ENCODE results near the gene ZBTB34. TPM values are rescaled to one million over a fixed set of nuclear protein-coding genes. Genes with fewer than 3 reads are reported as not detected.

Gene ZBTB34
- total RNA-seq, 1 experiment from 2014 or later = 1.6 TPM

DNA sequence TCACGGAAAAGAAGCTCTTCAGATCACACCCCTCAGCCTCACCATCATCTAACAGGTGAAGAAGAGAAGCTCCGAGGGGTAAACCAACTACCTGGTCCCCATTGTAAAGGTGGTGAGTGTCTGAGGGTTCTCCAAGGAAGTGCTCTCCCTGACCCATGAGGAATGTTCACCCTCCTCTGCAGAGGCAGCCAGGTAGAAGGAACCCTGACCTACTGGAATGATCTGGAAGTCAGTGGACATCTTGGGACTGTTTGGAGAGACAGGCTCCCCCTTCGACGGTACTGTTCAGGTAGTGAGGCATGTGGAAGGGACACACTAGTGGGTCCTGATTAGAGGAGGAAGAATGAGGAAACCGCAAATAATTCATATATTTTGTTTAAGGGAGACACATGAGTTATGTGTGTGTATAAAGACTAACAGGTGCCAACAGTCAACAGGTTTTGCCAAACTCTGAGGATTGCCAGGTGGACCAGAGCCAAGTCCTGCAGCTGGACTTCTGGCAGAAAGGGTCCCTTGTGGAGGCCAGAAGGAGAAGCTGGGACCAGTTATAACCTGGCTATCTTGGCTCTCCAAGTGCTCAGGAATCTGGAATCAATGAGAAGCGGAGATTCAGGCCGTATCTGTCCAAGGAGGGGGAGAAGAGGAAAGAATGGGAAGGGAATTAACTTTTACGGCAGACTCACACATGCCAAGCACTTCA is 3.0 kb upstream of the ZBTB34 start:
- Histone ChIP-seq H3K36me3 (ENCODE audit: low read depth, low read length) (no peaks in the 10 kb centered on the region), H3K4me3 (ENCODE audit: low read length) (no peak overlapping the region), H3K79me2 (ENCODE audit: low read length) (peaks cover 16% of the 10 kb centered on the region), H3K9me2 (replicated peaks; ENCODE audit: low read length) (no peaks in the 10 kb centered on the region), H3K4me1 (ENCODE audit: insufficient read depth, low read length) (peaks cover 10% of the 10 kb centered on the region), H3K27me3 (ENCODE audit: low read length) (no peaks in the 10 kb centered on the region), H3K4me2 (ENCODE audit: low read length) (no peak overlapping the region), H3K9me3 (ENCODE audit: low read length) (no peaks in the 10 kb centered on the region), H3K27ac (ENCODE audit: low read length) (no peak overlapping the region), H3F3A (ENCODE audit: low read length, unreplicated experiment) (no peaks in the 10 kb centered on the region), H2AFZ (ENCODE audit: low read length) (no peak overlapping the region), H4K20me1 (ENCODE audit: low read length) (0 out of 2 replicates have a peak, but pooled peaks cover 2% of the 10 kb centered on the region), H3K9ac (ENCODE audit: low read length) (no peak overlapping the region)
- no peak for TF ChIP-seq EZH2phosphoT487 (IDR thresholded peaks at IDR 0.05; ENCODE audit: borderline replicate concordance, low read length)
- TF ChIP-seq CTCF (conservative IDR thresholded peaks at IDR 0.05; ENCODE audit: low read depth, low read length) = no peak
- TF ChIP-seq EZH2 (IDR thresholded peaks at IDR 0.05; ENCODE audit: low read length, unreplicated experiment) = no peak
- POLR2A ChIA-PET (ENCODE audit: unreplicated experiment) = no interaction called here
- intact Hi-C loops (cut with micrococcal nuclease) = no loop called here
- ATAC-seq (no peak), DNase-seq (peak; percentile 10)
- CTCF ChIA-PET = no interaction called here
- BruUV-seq (replicated peaks) = no TSS peak

GRCh38 chr9:126859111-126859510 is 1.3 kb upstream of the ZBTB34 start:
- no peaks in the 10 kb centered on the region for H3K9me2 ChIP-seq (replicated peaks; ENCODE audit: low read length)
- H3K4me3 ChIP-seq (ENCODE audit: low read length) = no peak overlapping the region
- ATAC-seq (no peak), DNase-seq (no peak)
- no peak overlapping the region for H3K9ac ChIP-seq (ENCODE audit: low read length)
- no peaks in the 10 kb centered on the region for H3K36me3 ChIP-seq (ENCODE audit: low read depth, low read length)
- H3K27ac ChIP-seq (ENCODE audit: low read length) = no peak overlapping the region
- H3K4me2 ChIP-seq (ENCODE audit: low read length) = no peak overlapping the region
- intact Hi-C loops (cut with micrococcal nuclease) = no loop called here
- no TSS peak for BruUV-seq (replicated peaks)
- H4K20me1 ChIP-seq (ENCODE audit: low read length) = 0 out of 2 replicates have a peak, but pooled peaks cover 5% of the 10 kb centered on the region
- H3K79me2 ChIP-seq (ENCODE audit: low read length) = peaks cover 30% of the 10 kb centered on the region
- no peaks in the 10 kb centered on the region for H3K9me3 ChIP-seq (ENCODE audit: low read length)
- no peak overlapping the region for H2AFZ ChIP-seq (ENCODE audit: low read length)
- ChIA-PET CTCF (no interaction called here), POLR2A (ENCODE audit: unreplicated experiment) (no interaction called here)
- TF ChIP-seq EZH2phosphoT487 (IDR thresholded peaks at IDR 0.05; ENCODE audit: borderline replicate concordance, low read length) (no peak), CTCF (conservative IDR thresholded peaks at IDR 0.05; ENCODE audit: low read depth, low read length) (no peak), EZH2 (IDR thresholded peaks at IDR 0.05; ENCODE audit: low read length, unreplicated experiment) (no peak)
- H3F3A ChIP-seq (ENCODE audit: low read length, unreplicated experiment) = no peaks in the 10 kb centered on the region
- no peaks in the 10 kb centered on the region for H3K27me3 ChIP-seq (ENCODE audit: low read length)
- peaks cover 17% of the 10 kb centered on the region for H3K4me1 ChIP-seq (ENCODE audit: insufficient read depth, low read length)

DNA sequence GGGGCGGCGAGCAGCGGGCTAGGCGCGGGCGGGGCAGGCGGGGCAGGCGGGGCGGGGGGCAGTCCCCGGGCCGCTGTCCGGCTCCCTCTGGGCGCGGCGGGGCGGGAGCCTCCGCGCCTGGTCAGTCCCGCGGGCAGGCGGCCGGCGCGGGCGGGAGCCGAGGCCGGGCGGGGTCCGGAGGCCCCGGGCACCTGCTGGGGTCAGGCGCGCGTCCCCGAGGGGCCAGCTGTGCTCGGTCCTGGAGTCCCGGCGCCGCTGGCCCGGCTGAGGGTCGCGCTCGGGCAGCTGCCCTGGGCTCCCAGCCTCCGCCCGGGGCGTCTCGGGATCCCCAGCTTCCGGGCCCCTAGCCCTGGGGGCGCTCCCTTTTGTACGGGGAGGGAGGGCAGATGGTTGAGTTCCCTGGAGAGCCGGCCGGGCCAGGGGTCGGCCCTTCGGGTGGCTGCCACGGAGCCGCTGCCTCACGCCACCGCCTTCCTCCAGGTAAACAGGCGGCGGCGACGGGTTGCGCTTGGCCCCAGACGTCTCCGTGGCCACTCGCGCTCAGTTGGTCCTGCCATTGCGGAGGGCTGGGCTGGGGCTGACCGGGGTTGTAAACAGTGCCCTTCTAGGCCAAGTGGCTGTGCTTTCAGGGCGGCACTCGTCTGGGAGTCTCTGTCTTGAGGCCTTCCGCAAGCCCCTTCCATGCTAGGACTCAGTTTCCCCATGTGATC is 473 bp downstream of the ZBTB34 start:
- Histone ChIP-seq H3K4me2 (ENCODE audit: low read length) (peak overlapping the region; percentile 97), H3K27me3 (ENCODE audit: low read length) (no peaks in the 10 kb centered on the region), H3K79me2 (ENCODE audit: low read length) (peaks cover 32% of the 10 kb centered on the region), H4K20me1 (ENCODE audit: low read length) (0 out of 2 replicates have a peak, but pooled peaks cover 5% of the 10 kb centered on the region), H3K4me3 (ENCODE audit: low read length) (peak overlapping the region; percentile 87), H3K9me2 (replicated peaks; ENCODE audit: low read length) (no peaks in the 10 kb centered on the region), H3K27ac (ENCODE audit: low read length) (no peak overlapping the region), H3K36me3 (ENCODE audit: low read depth, low read length) (no peaks in the 10 kb centered on the region), H2AFZ (ENCODE audit: low read length) (peak overlapping the region; percentile 53), H3K9me3 (ENCODE audit: low read length) (no peaks in the 10 kb centered on the region), H3F3A (ENCODE audit: low read length, unreplicated experiment) (no peaks in the 10 kb centered on the region), H3K4me1 (ENCODE audit: insufficient read depth, low read length) (peaks cover 17% of the 10 kb centered on the region), H3K9ac (ENCODE audit: low read length) (peak overlapping the region; percentile 68)
- TF ChIP-seq CTCF (conservative IDR thresholded peaks at IDR 0.05; ENCODE audit: low read depth, low read length) (no peak), EZH2phosphoT487 (IDR thresholded peaks at IDR 0.05; ENCODE audit: borderline replicate concordance, low read length) (no peak), EZH2 (IDR thresholded peaks at IDR 0.05; ENCODE audit: low read length, unreplicated experiment) (no peak)
- POLR2A ChIA-PET (ENCODE audit: unreplicated experiment) = no interaction called here
- intact Hi-C loops (cut with micrococcal nuclease) = loop anchor here (10.0 kb wide), 1 partner anchor 54 kb away; the partner anchor contains the start of gene RALGPS1
- BruUV-seq (replicated peaks) = no TSS peak
- ATAC-seq (peak; percentile 66), DNase-seq (peak; percentile 19)
- CTCF ChIA-PET = no interaction called here

All from PC-3 (cell line).